ENCODE data around the gene NOXRED1. TPM values are rescaled to one million over a fixed set of nuclear protein-coding genes. Genes with fewer than 3 reads are reported as not detected.

Gene NOXRED1
- total RNA-seq, 1 experiment from 2014 or later: 0.10 TPM

GRCh38 chr14:77375973-77376770 lies 47.2 kb downstream of the NOXRED1 start:
- peak overlapping the region; percentile 70 to 83 for H3K4me3 ChIP-seq (ENCODE audit: low read depth in 2 of 2, low read length in 2 of 2)
- no peaks in the 10 kb centered on the region for H3K27me3 ChIP-seq (ENCODE audit: control insufficient read depth, insufficient read depth, low read length)
- in situ Hi-C loops (cut with HindIII; ENCODE audit: low pct_unique_long_range_greater_than_20kb, low sequenced_read_pairs): no loop called here
- no peaks in the 10 kb centered on the region for H3K9me3 ChIP-seq (ENCODE audit: control insufficient read depth, insufficient read depth, low read depth, low read length)
- BruUV-seq (replicated peaks): no TSS peak
- ChIA-PET POLR2A (interaction anchor here (0.6 kb wide), 2 partner anchors 206 to 352 kb away, joined by 3 to 14 read pairs; no protein-coding TSS in a partner anchor), CTCF (no interaction called here)
- no peak for TF ChIP-seq CTCF (IDR thresholded peaks at IDR 0.05)
- TF ChIP-seq TCF7L2 (IDR thresholded peaks at IDR 0.05; ENCODE audit: low read depth, low read length): no peak
- no peak for TF ChIP-seq REST (IDR thresholded peaks at IDR 0.05; ENCODE audit: insufficient read depth in 1 of 2, low read depth in 2 of 2, low read length in 1 of 2)
- no peak for TF ChIP-seq POLR2AphosphoS5 (IDR thresholded peaks at IDR 0.05; ENCODE audit: low read depth, low read length)
- TF ChIP-seq SIN3A (IDR thresholded peaks at IDR 0.05; ENCODE audit: borderline replicate concordance, insufficient read depth, low read depth, low read length): no peak
- intact Hi-C loops (cut with micrococcal nuclease; ENCODE audit: unreplicated experiment): no loop called here
- peak; percentile 66 for ATAC-seq
- H3K4me1 ChIP-seq (ENCODE audit: control insufficient read depth, insufficient read depth, low read length): peaks cover 6% of the 10 kb centered on the region
- H3K36me3 ChIP-seq (ENCODE audit: control insufficient read depth, insufficient read depth, low read length): no peaks in the 10 kb centered on the region; the same call in 1 of the 2 replicates
- no peak for DNase-seq (ENCODE audit: low read depth, low spot score)
- H3K27ac ChIP-seq (ENCODE audit: low read length): peak overlapping the region; percentile 78

- DNase-seq (ENCODE audit: low read depth, low spot score) (no peak), ATAC-seq (no peak)
- peak overlapping the region; percentile 70 to 83 for H3K4me3 ChIP-seq (ENCODE audit: low read depth in 2 of 2, low read length in 2 of 2)
- peaks cover 6% of the 10 kb centered on the region for H3K4me1 ChIP-seq (ENCODE audit: control insufficient read depth, insufficient read depth, low read length)
- intact Hi-C loops (cut with micrococcal nuclease; ENCODE audit: unreplicated experiment): no loop called here
- TSS peak; percentile 76 for BruUV-seq (replicated peaks)
- ChIA-PET POLR2A (interaction anchor here (0.6 kb wide), 1 partner anchor 18 kb away, joined by 3 read pairs; no protein-coding TSS in a partner anchor), CTCF (no interaction called here)
- in situ Hi-C loops (cut with HindIII; ENCODE audit: low pct_unique_long_range_greater_than_20kb, low sequenced_read_pairs): no loop called here
- no peaks in the 10 kb centered on the region; the same call in 1 of the 2 replicates for H3K36me3 ChIP-seq (ENCODE audit: control insufficient read depth, insufficient read depth, low read length)
- no peaks in the 10 kb centered on the region for H3K27me3 ChIP-seq (ENCODE audit: control insufficient read depth, insufficient read depth, low read length)
- peak overlapping the region; percentile 78; the same call in 1 of the 2 replicates for H3K27ac ChIP-seq (ENCODE audit: low read length)
- TF ChIP-seq SIN3A (IDR thresholded peaks at IDR 0.05; ENCODE audit: borderline replicate concordance, insufficient read depth, low read depth, low read length): no peak
- no peak for TF ChIP-seq TCF7L2 (IDR thresholded peaks at IDR 0.05; ENCODE audit: low read depth, low read length)
- no peak for TF ChIP-seq POLR2AphosphoS5 (IDR thresholded peaks at IDR 0.05; ENCODE audit: low read depth, low read length)
- TF ChIP-seq CTCF (IDR thresholded peaks at IDR 0.05): no peak
- TF ChIP-seq REST (IDR thresholded peaks at IDR 0.05; ENCODE audit: insufficient read depth in 1 of 2, low read depth in 2 of 2, low read length in 1 of 2): no peak
- H3K9me3 ChIP-seq (ENCODE audit: control insufficient read depth, insufficient read depth, low read depth, low read length): no peaks in the 10 kb centered on the region
Observed at GRCh38 chr14:77375164-77375950, 48.0 kb downstream of the NOXRED1 start.
